ENCODE data around the gene TIRAP. TPM values are rescaled to one million over a fixed set of nuclear protein-coding genes. Genes with fewer than 3 reads are reported as not detected.
"Not testable (repeated sequence)": the region's sequence is repeated elsewhere in the genome, so short reads cannot be mapped to it uniquely, and the experiment has no call there.

Gene TIRAP
- total RNA-seq, 1 donor from 2014 or later, result 15.9 TPM

GRCh38 chr11:126297004-126297403 is 14.1 kb downstream of the TIRAP start:
- no peak overlapping the region for H3K4me3 Mint-ChIP-seq (ENCODE audit: low read depth)
- H3K27me3 Mint-ChIP-seq (ENCODE audit: low read depth), result no peaks in the 10 kb centered on the region
- H3K9me3 Mint-ChIP-seq, result no peaks in the 10 kb centered on the region
- no peak overlapping the region for H3K27ac Mint-ChIP-seq
- intact Hi-C loops (cut with micrococcal nuclease), result no loop called here
- no peak for DNase-seq (ENCODE audit: low spot score)
- peaks cover 3% of the 10 kb centered on the region for H3K4me1 Mint-ChIP-seq (ENCODE audit: low read depth)
- peaks cover 54% of the 10 kb centered on the region for H3K36me3 Mint-ChIP-seq (ENCODE audit: low read depth)

- H3K27me3 Mint-ChIP-seq (ENCODE audit: low read depth), result no peaks in the 10 kb centered on the region
- H3K9me3 Mint-ChIP-seq, result no peaks in the 10 kb centered on the region
- H3K27ac Mint-ChIP-seq, result peak within 1 kb of the TSS; percentile 98
- H3K4me1 Mint-ChIP-seq (ENCODE audit: low read depth), result peaks cover 27% of the 10 kb centered on the region
- peak within 1 kb of the TSS; percentile 99 for H3K4me3 Mint-ChIP-seq (ENCODE audit: low read depth)
- H3K36me3 Mint-ChIP-seq (ENCODE audit: low read depth), result peaks cover 53% of the 10 kb centered on the region
- peak; percentile 87 for DNase-seq (ENCODE audit: low spot score)
- intact Hi-C loops (cut with micrococcal nuclease), result loop anchor here (1.0 to 5.0 kb wide), 4 partner anchors 21 to 117 kb away; partner anchors contain the start of genes FOXRED1 and TIRAP
Measured at GRCh38 chr11:126303623-126304456, 20.9 kb downstream of the TIRAP start, which contains the start of gene DCPS. Gene DCPS (plus strand): TSS chr11:126304060. CDS start chr11:126304081, 21 bp downstream.

DNA sequence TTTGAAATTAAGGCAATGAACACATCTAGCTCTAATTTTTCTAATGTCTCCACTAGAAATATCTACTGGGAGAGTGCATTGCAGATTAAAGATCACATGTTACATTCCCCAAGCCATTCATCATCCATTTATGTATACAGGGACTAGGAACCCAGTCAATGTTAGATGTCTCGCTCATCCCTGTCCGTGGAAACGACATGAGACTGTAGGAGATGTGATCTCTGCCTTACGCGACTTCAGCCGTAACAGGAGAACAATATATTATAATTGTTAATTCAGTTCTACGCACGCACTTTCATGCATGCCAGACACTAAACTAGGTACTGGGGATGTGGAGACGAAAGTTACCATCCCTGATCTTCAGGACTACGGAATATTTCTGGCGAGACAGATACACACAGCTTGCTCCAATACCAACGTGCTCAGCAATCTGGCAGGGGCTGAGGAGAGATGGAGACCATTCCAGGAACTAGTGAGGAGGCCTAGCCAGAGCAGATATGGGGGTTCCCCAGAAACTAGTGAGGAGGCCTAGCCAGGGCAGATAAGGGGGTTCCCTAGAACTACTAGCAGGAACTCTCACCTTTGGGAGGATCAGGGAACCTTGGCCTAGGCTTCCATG is 21.7 kb downstream of the TIRAP start:
- no peak for DNase-seq (ENCODE audit: low spot score)
- peaks cover 27% of the 10 kb centered on the region for H3K4me1 Mint-ChIP-seq (ENCODE audit: low read depth)
- intact Hi-C loops (cut with micrococcal nuclease), result loop anchor here (1.0 to 5.0 kb wide), 4 partner anchors 22 to 116 kb away; partner anchors contain the start of genes FOXRED1 and TIRAP

DNA sequence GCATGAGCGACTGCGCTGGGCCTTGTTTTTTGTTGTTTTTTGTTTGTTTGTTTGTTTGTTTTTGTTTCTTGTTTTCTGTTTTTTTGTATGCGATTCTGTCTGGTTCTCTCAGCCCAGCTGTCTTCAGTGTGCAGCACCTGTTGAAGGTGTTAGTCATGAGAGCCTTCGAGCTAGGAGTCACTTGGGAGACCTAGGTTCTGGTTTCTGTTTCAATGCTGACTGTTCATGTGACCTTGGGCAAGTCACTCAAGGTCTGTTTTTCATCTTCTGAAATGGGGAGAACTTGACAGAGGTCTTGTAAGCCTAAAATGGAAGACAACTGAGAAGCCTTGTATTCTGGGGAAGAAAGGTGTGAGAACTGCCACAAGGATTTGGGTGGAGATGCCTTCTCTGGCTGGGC is 22.8 kb downstream of the TIRAP start:
- Mint-ChIP-seq H3K9me3 (no peaks in the 10 kb centered on the region), H3K36me3 (ENCODE audit: low read depth) (peaks cover 52% of the 10 kb centered on the region)

More for the DNA sequence above, 21.7 kb downstream of the TIRAP start:
- Mint-ChIP-seq H3K9me3 (no peaks in the 10 kb centered on the region), H3K27ac (peak overlapping the region; percentile 98), H3K27me3 (ENCODE audit: low read depth) (no peaks in the 10 kb centered on the region), H3K36me3 (ENCODE audit: low read depth) (peaks cover 52% of the 10 kb centered on the region), H3K4me3 (ENCODE audit: low read depth) (peak overlapping the region; percentile 99)

DNA sequence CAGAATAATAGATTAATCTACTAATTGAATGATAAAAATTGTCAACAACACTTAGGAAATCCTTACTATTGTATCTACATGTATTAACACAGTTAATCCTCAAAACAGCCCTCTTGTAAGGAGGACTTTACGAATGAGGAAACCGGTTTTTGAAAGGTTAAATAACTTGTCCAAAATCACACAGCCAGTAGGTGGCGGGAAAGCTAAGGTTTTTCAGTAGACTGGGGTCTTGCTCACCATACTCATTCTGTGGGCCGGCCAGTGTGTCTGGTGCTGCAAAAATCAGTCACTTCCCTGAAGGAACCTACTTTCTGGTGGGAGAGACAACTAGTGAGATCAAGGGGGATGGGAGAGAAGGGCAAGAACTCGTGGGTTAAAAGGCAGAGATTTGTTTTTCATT is 24.8 kb downstream of the TIRAP start:
- Mint-ChIP-seq H3K36me3 (ENCODE audit: low read depth) (peaks cover 53% of the 10 kb centered on the region), H3K9me3 (no peaks in the 10 kb centered on the region)

More for the DNA sequence above, 22.8 kb downstream of the TIRAP start:
- Mint-ChIP-seq H3K4me3 (ENCODE audit: low read depth) (peak overlapping the region; percentile 72), H3K27ac (peak overlapping the region; percentile 70), H3K4me1 (ENCODE audit: low read depth) (peaks cover 32% of the 10 kb centered on the region), H3K27me3 (ENCODE audit: low read depth) (no peaks in the 10 kb centered on the region)
- DNase-seq (ENCODE audit: low spot score), result no peak
- intact Hi-C loops (cut with micrococcal nuclease), result loop anchor here (2.0 kb wide), 2 partner anchors 23 to 115 kb away; partner anchors contain the start of gene TIRAP

GRCh38 chr11:126308271-126308671 is 25.4 kb downstream of the TIRAP start:
- intact Hi-C loops (cut with micrococcal nuclease), result no loop called here
- Mint-ChIP-seq H3K4me3 (ENCODE audit: low read depth) (no peak overlapping the region), H3K27me3 (ENCODE audit: low read depth) (no peaks in the 10 kb centered on the region), H3K9me3 (no peaks in the 10 kb centered on the region), H3K36me3 (ENCODE audit: low read depth) (peaks cover 54% of the 10 kb centered on the region), H3K4me1 (ENCODE audit: low read depth) (peaks cover 33% of the 10 kb centered on the region), H3K27ac (no peak overlapping the region)
- no peak for DNase-seq (ENCODE audit: low spot score)

More for the DNA sequence above, 24.8 kb downstream of the TIRAP start:
- Mint-ChIP-seq H3K27ac (no peak overlapping the region), H3K4me3 (ENCODE audit: low read depth) (no peak overlapping the region), H3K4me1 (ENCODE audit: low read depth) (peaks cover 36% of the 10 kb centered on the region), H3K27me3 (ENCODE audit: low read depth) (no peaks in the 10 kb centered on the region)
- intact Hi-C loops (cut with micrococcal nuclease), result no loop called here
- no peak for DNase-seq (ENCODE audit: low spot score)

GRCh38 chr11:126308771-126309170 is 25.9 kb downstream of the TIRAP start:
- Mint-ChIP-seq H3K4me1 (ENCODE audit: low read depth) (peaks cover 33% of the 10 kb centered on the region), H3K36me3 (ENCODE audit: low read depth) (peaks cover 51% of the 10 kb centered on the region)
- H3K27me3 Mint-ChIP-seq (ENCODE audit: low read depth); DNase-seq (ENCODE audit: low spot score); intact Hi-C loops (cut with micrococcal nuclease); H3K9me3 Mint-ChIP-seq; H3K4me3 Mint-ChIP-seq (ENCODE audit: low read depth); H3K27ac Mint-ChIP-seq: not testable (repeated sequence)

DNA sequence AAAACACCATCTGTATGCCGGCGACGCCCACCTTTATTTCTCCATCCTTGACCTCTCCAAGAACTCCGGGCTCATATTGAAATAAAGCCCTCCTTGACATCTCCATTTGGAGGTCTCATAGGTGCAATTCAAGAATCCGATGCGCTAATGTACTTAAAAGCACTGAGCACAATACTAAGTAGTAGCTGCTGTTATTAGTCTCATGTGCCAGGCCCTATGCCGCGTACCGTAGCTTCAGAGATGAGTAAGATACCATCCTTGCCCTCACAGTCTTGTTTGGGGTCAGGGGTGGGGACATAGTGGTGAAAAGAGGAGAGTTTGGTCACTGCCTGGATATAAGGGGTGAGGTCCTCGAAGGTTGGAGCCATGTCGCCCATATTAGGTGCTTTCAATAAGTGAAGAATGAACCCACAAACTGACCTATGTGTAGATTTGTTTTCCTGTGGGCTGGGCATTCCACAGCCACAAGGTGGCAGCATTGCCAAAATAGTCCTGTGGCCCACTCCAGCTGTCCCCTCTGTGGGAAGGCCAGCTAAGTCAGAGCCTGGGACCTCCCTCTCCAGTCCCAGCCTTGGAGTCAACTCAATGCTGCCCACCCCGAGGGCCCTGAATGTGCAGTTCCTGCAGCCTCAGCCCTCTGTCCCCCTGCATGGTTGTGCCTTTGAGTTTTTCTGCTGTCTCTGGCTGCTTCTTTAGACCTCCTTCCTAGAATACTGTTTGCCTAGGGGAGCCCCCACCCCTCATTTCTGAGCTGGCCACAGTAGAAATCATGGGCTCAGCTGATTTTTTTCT is 27.5 kb downstream of the TIRAP start:
- intact Hi-C loops (cut with micrococcal nuclease), result loop anchor here (1.0 kb wide), 2 partner anchors 43 to 170 kb away; no protein-coding TSS in a partner anchor
- Mint-ChIP-seq H3K9me3 (no peaks in the 10 kb centered on the region), H3K36me3 (ENCODE audit: low read depth) (peaks cover 57% of the 10 kb centered on the region), H3K27ac (no peak overlapping the region), H3K4me1 (ENCODE audit: low read depth) (peaks cover 29% of the 10 kb centered on the region), H3K4me3 (ENCODE audit: low read depth) (no peak overlapping the region), H3K27me3 (ENCODE audit: low read depth) (no peaks in the 10 kb centered on the region)
- peak; percentile 41 for DNase-seq (ENCODE audit: low spot score)

- H3K9me3 Mint-ChIP-seq, result peaks cover 2% of the 10 kb centered on the region
- H3K4me3 Mint-ChIP-seq (ENCODE audit: low read depth), result no peak overlapping the region
- DNase-seq (ENCODE audit: low spot score), result no peak
- peaks cover 25% of the 10 kb centered on the region for H3K4me1 Mint-ChIP-seq (ENCODE audit: low read depth)
- no peak overlapping the region for H3K27ac Mint-ChIP-seq
- no peaks in the 10 kb centered on the region for H3K27me3 Mint-ChIP-seq (ENCODE audit: low read depth)
- H3K36me3 Mint-ChIP-seq (ENCODE audit: low read depth), result peaks cover 57% of the 10 kb centered on the region
- intact Hi-C loops (cut with micrococcal nuclease), result loop anchor here (1.0 kb wide), 2 partner anchors 42 to 169 kb away; no protein-coding TSS in a partner anchor
Measured at GRCh38 chr11:126310992-126311310, 28.1 kb downstream of the TIRAP start.

GRCh38 chr11:126311401-126312291 is 28.8 kb downstream of the TIRAP start:
- Mint-ChIP-seq H3K4me3 (ENCODE audit: low read depth) (no peak overlapping the region), H3K36me3 (ENCODE audit: low read depth) (peaks cover 60% of the 10 kb centered on the region), H3K4me1 (ENCODE audit: low read depth) (peaks cover 28% of the 10 kb centered on the region), H3K27ac (no peak overlapping the region), H3K9me3 (peaks cover 8% of the 10 kb centered on the region), H3K27me3 (ENCODE audit: low read depth) (no peaks in the 10 kb centered on the region)
- DNase-seq (ENCODE audit: low spot score), result no peak
- intact Hi-C loops (cut with micrococcal nuclease), result no loop called here

DNA sequence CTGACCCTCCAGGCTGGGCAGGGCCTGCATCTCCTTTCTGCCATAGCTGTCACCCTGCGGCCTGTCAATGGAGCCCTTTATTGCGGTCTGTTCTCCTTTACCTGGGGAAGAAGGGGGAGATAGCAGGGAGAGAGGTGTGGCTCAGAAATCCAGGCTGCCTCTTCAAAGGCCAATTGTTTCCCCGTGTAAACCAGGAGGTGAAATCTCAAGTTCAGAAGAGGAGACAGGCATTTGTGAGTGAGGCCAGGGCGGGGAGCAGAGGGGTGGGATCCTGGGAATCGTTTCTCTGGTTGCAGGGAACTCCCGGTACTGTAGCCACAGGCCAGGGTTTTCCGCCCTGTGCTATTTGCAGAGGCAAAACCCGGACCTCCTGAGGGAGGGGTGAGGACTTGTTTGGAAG is 30.1 kb downstream of the TIRAP start:
- Mint-ChIP-seq H3K9me3 (peaks cover 8% of the 10 kb centered on the region), H3K4me1 (ENCODE audit: low read depth) (peaks cover 32% of the 10 kb centered on the region), H3K36me3 (ENCODE audit: low read depth) (peaks cover 60% of the 10 kb centered on the region), H3K27me3 (ENCODE audit: low read depth) (no peaks in the 10 kb centered on the region), H3K27ac (no peak overlapping the region), H3K4me3 (ENCODE audit: low read depth) (no peak overlapping the region)
- intact Hi-C loops (cut with micrococcal nuclease), result no loop called here
- no peak for DNase-seq (ENCODE audit: low spot score)

- H3K4me1 Mint-ChIP-seq (ENCODE audit: low read depth), result peaks cover 40% of the 10 kb centered on the region
- no peak overlapping the region for H3K27ac Mint-ChIP-seq
- intact Hi-C loops (cut with micrococcal nuclease), result no loop called here
- H3K4me3 Mint-ChIP-seq (ENCODE audit: low read depth), result no peak overlapping the region
- peaks cover 8% of the 10 kb centered on the region for H3K9me3 Mint-ChIP-seq
- H3K36me3 Mint-ChIP-seq (ENCODE audit: low read depth), result peaks cover 60% of the 10 kb centered on the region
- H3K27me3 Mint-ChIP-seq (ENCODE audit: low read depth), result no peaks in the 10 kb centered on the region
- DNase-seq (ENCODE audit: low spot score), result no peak
Measured at GRCh38 chr11:126313826-126314225, 30.9 kb downstream of the TIRAP start.

Data from activated T-helper 2 cell treated with anti-CD3 and anti-CD28 coated beads, Interferon-gamma antibody, Interleukin-2, Interleukin-4, amounts not matched to agents 10 μg/mL and 5 μg/mL and 100 μg/mL, durations not matched to agents 14 hours and 24 hours and 36 hours (primary cell).